ENCODE data around the gene FOXS1. TPM values are rescaled to one million over a fixed set of nuclear protein-coding genes. Genes with fewer than 3 reads are reported as not detected.

The FOXS1 gene
- total RNA-seq, 1 donor = 0.36 TPM

GRCh38 chr20:31811198-31811597, 34.2 kb downstream of the FOXS1 start:
- peak overlapping the region; percentile 86 for H3K27ac ChIP-seq (ENCODE audit: low read depth, low read length)
- no peak for TF ChIP-seq CTCF (IDR thresholded peaks at IDR 0.05; ENCODE audit: extremely low read depth, low read depth, low read length)
- no peak for DNase-seq (ENCODE audit: insufficient read length, low spot score, missing footprints)

GRCh38 chr20:31809661-31810060, 35.7 kb downstream of the FOXS1 start:
- peaks cover 15% of the 10 kb centered on the region for H3K36me3 ChIP-seq (ENCODE audit: insufficient read depth, low read length)

More at GRCh38 chr20:31811198-31811597, 34.2 kb downstream of the FOXS1 start:
- Histone ChIP-seq H3K4me3 (ENCODE audit: insufficient read depth, low read length) (no peak overlapping the region), H3K27me3 (ENCODE audit: insufficient read depth, low read length) (no peaks in the 10 kb centered on the region), H3K9me3 (ENCODE audit: low read depth, low read length) (no peaks in the 10 kb centered on the region), H3K4me1 (ENCODE audit: insufficient read depth, low read length) (peaks cover 41% of the 10 kb centered on the region), H2AFZ (ENCODE audit: low read length) (no peak overlapping the region), H3K36me3 (ENCODE audit: insufficient read depth, low read length) (peaks cover 9% of the 10 kb centered on the region), H4K20me1 (ENCODE audit: insufficient read depth, low read length) (no peaks in the 10 kb centered on the region), H3K4me2 (ENCODE audit: insufficient read depth, low read length) (no peak overlapping the region), H3K79me2 (ENCODE audit: insufficient read depth, low read length) (no peaks in the 10 kb centered on the region)

GRCh38 chr20:31808481-31808880, 36.9 kb downstream of the FOXS1 start:
- Histone ChIP-seq H3K4me2 (ENCODE audit: insufficient read depth, low read length) (no peak overlapping the region), H3K27ac (ENCODE audit: low read depth, low read length) (peak overlapping the region; percentile 86), H3K4me1 (ENCODE audit: insufficient read depth, low read length) (peaks cover 33% of the 10 kb centered on the region), H3K4me3 (ENCODE audit: insufficient read depth, low read length) (no peak overlapping the region), H4K20me1 (ENCODE audit: insufficient read depth, low read length) (no peaks in the 10 kb centered on the region), H3K9me3 (ENCODE audit: low read depth, low read length) (no peaks in the 10 kb centered on the region), H2AFZ (ENCODE audit: low read length) (no peak overlapping the region), H3K79me2 (ENCODE audit: insufficient read depth, low read length) (no peaks in the 10 kb centered on the region), H3K27me3 (ENCODE audit: insufficient read depth, low read length) (no peaks in the 10 kb centered on the region), H3K36me3 (ENCODE audit: insufficient read depth, low read length) (peaks cover 25% of the 10 kb centered on the region)
- no peak for DNase-seq (ENCODE audit: insufficient read length, low spot score, missing footprints)
- TF ChIP-seq CTCF (IDR thresholded peaks at IDR 0.05; ENCODE audit: extremely low read depth, low read depth, low read length) = no peak

More at GRCh38 chr20:31809661-31810060, 35.7 kb downstream of the FOXS1 start:
- TF ChIP-seq CTCF (IDR thresholded peaks at IDR 0.05; ENCODE audit: extremely low read depth, low read depth, low read length) = no peak
- H3K4me1 ChIP-seq (ENCODE audit: insufficient read depth, low read length) = peaks cover 33% of the 10 kb centered on the region
- H3K27me3 ChIP-seq (ENCODE audit: insufficient read depth, low read length) = no peaks in the 10 kb centered on the region
- no peaks in the 10 kb centered on the region for H4K20me1 ChIP-seq (ENCODE audit: insufficient read depth, low read length)
- no peaks in the 10 kb centered on the region for H3K79me2 ChIP-seq (ENCODE audit: insufficient read depth, low read length)
- no peak overlapping the region for H2AFZ ChIP-seq (ENCODE audit: low read length)
- peak overlapping the region; percentile 86 for H3K27ac ChIP-seq (ENCODE audit: low read depth, low read length)
- H3K9me3 ChIP-seq (ENCODE audit: low read depth, low read length) = no peaks in the 10 kb centered on the region
- H3K4me3 ChIP-seq (ENCODE audit: insufficient read depth, low read length) = no peak overlapping the region
- H3K4me2 ChIP-seq (ENCODE audit: insufficient read depth, low read length) = no peak overlapping the region
- DNase-seq (ENCODE audit: insufficient read length, low spot score, missing footprints) = no peak

- Histone ChIP-seq H3K9me3 (ENCODE audit: low read depth, low read length) (no peaks in the 10 kb centered on the region), H2AFZ (ENCODE audit: low read length) (no peak overlapping the region), H4K20me1 (ENCODE audit: insufficient read depth, low read length) (no peaks in the 10 kb centered on the region), H3K36me3 (ENCODE audit: insufficient read depth, low read length) (peaks cover 38% of the 10 kb centered on the region), H3K4me2 (ENCODE audit: insufficient read depth, low read length) (no peak overlapping the region), H3K27ac (ENCODE audit: low read depth, low read length) (peak overlapping the region; percentile 0), H3K4me1 (ENCODE audit: insufficient read depth, low read length) (peaks cover 23% of the 10 kb centered on the region), H3K4me3 (ENCODE audit: insufficient read depth, low read length) (no peak overlapping the region), H3K79me2 (ENCODE audit: insufficient read depth, low read length) (no peaks in the 10 kb centered on the region), H3K27me3 (ENCODE audit: insufficient read depth, low read length) (no peaks in the 10 kb centered on the region)
- DNase-seq (ENCODE audit: insufficient read length, low spot score, missing footprints) = peak; percentile 65
- TF ChIP-seq CTCF (IDR thresholded peaks at IDR 0.05; ENCODE audit: extremely low read depth, low read depth, low read length) = no peak
These were observed 38.6 kb downstream of the FOXS1 start for GRCh38 chr20:31806564-31807355.
